Neural cell (in vitro differentiated cells): Measurements from ENCODE around the gene CAPN13. TPM values are rescaled to one million over a fixed set of nuclear protein-coding genes. Genes with fewer than 3 reads are reported as not detected.

ENCODE experiments used
- H2AFZ ChIP-seq: fragments of 200-600, 300-800 bp; sonication (generic), shearing (Covaris generic); 2 replicates; pipeline ENCODE4 v1.6.0; 2014; ENCODE audit warnings: low read depth, mild to moderate bottlenecking, antibody characterized with exemption, low read length, moderate library complexity
- H3F3A ChIP-seq: fragments of 200-600 bp; shearing (Covaris generic); 2 replicates; pipeline ENCODE4 v1.6.1; 2016; ENCODE audit warnings: mild to moderate bottlenecking, moderate library complexity, mixed read lengths, antibody characterized with exemption, low read length; ENCODE audit not compliant: insufficient read depth, poor library complexity, severe bottlenecking
- H3K27ac ChIP-seq: fragments of 200-600, 300-800 bp; sonication (generic), shearing (Covaris generic); 2 replicates; pipeline ENCODE4 v1.5.1; 2014; ENCODE audit warnings: mild to moderate bottlenecking, low read length, moderate library complexity
- H3K27me3 ChIP-seq: fragments of 300-800, 200-600 bp; sonication (generic), shearing (Covaris generic); 2 replicates; pipeline ENCODE4 v1.6.0; 2014; ENCODE audit warnings: mild to moderate bottlenecking, low read depth, low read length, moderate library complexity; ENCODE audit not compliant: insufficient read depth
- H3K36me3 ChIP-seq: fragments of 300-800, 200-600 bp; sonication (generic), shearing (Covaris generic); 2 replicates; pipeline ENCODE4 v1.5.1; 2014; ENCODE audit warnings: mild to moderate bottlenecking, antibody characterized with exemption, low read length, moderate library complexity; ENCODE audit not compliant: insufficient read depth
- H3K4me2 ChIP-seq: fragments of 300-800, 200-600 bp; sonication (generic), shearing (Covaris generic); 2 replicates; pipeline ENCODE4 v1.6.0; 2014; ENCODE audit warnings: mild to moderate bottlenecking, low read length
- H3K4me3 ChIP-seq: fragments of 300-800, 200-600 bp; sonication (generic), shearing (Covaris generic); 2 replicates; pipeline ENCODE4 v1.5.1; 2014; ENCODE audit warnings: mild to moderate bottlenecking, low read length, moderate library complexity
- H3K79me2 ChIP-seq: fragments of 200-600 bp; shearing (Covaris generic); replicated peaks from 2 replicates; pipeline ENCODE4 v1.6.0; 2014; ENCODE audit warnings: mild to moderate bottlenecking, low read length, moderate library complexity; ENCODE audit not compliant: insufficient read depth
- H3K9ac ChIP-seq: fragments of 300-800, 200-600 bp; sonication (generic), shearing (Covaris generic); 2 replicates; pipeline ENCODE4 v1.6.1; 2016; ENCODE audit warnings: mild to moderate bottlenecking, low read length, mixed read lengths
- H3K9me2 ChIP-seq: fragments of 200-600 bp; shearing (Covaris generic); 2 replicates; pipeline ENCODE4 v1.6.1; 2016; ENCODE audit warnings: mild to moderate bottlenecking, low read length, mixed read lengths; ENCODE audit not compliant: insufficient read depth
- H3K9me3 ChIP-seq: fragments of 200-600, 300-800 bp; sonication (generic), shearing (Covaris generic); 2 replicates; pipeline ENCODE4 v1.6.1; 2016; ENCODE audit warnings: mild to moderate bottlenecking, mixed run types, low read length, moderate library complexity, mixed read lengths
- H4K20me1 ChIP-seq: fragments of 200-600 bp; shearing (Covaris generic); 2 replicates; pipeline ENCODE4 v1.6.1; 2016; ENCODE audit warnings: mild to moderate bottlenecking, mixed run types; ENCODE audit not compliant: insufficient read depth
- EP300 ChIP-seq: fragments of 450-650 bp; conservative IDR thresholded peaks from 2 replicates; pipeline ENCODE4 v1.6.1; 2014; ENCODE audit warnings: antibody characterized with exemption, mild to moderate bottlenecking, moderate library complexity; ENCODE audit not compliant: poor library complexity, severe bottlenecking
- EZH2 ChIP-seq: fragments of 200-600, 300-800 bp; shearing (Covaris generic), sonication (generic); IDR thresholded peaks from 2 replicates; pipeline ENCODE4 v1.6.1; 2014; ENCODE audit warnings: antibody characterized with exemption, low read length, borderline replicate concordance, mild to moderate bottlenecking; ENCODE audit not compliant: insufficient read depth, poor library complexity, severe bottlenecking
- MXI1 ChIP-seq: fragments of 450-650 bp; conservative IDR thresholded peaks from 2 replicates; pipeline ENCODE4 v1.6.1; 2014; ENCODE audit warnings: antibody characterized with exemption, mild to moderate bottlenecking; ENCODE audit not compliant: poor library complexity, severe bottlenecking
- POLR2AphosphoS5 ChIP-seq: IDR thresholded peaks from 2 replicates; pipeline ENCODE4 v1.6.1; 2012
- RAD21 ChIP-seq: fragments of 450-650 bp; conservative IDR thresholded peaks from 2 replicates; pipeline ENCODE4 v1.6.1; 2014; ENCODE audit warnings: antibody characterized with exemption, mild to moderate bottlenecking, moderate library complexity
- SMC3 ChIP-seq: fragments of 450-650 bp; conservative IDR thresholded peaks from 2 replicates; pipeline ENCODE4 v1.6.1; 2014; ENCODE audit warnings: antibody characterized with exemption, mild to moderate bottlenecking, moderate library complexity; ENCODE audit not compliant: poor library complexity
- TAF1 ChIP-seq: IDR thresholded peaks from 2 replicates; pipeline ENCODE4 v1.6.1; 2012; ENCODE audit warnings: low read depth
- polyA plus RNA-seq: library from polyadenylated mRNA; depleted of rRNA; stranded (reverse); fragments of >200 nt; gene quantifications from 2 replicates; pipeline ENCODE4 v1.2.3, GENCODE V29; 2014
- TF ChIP-seq, protein P1 (sequence below): fragments of 450-650 bp; IDR thresholded peaks from 2 replicates; pipeline ENCODE4 v1.5.1; 2014; ENCODE audit warnings: antibody characterized with exemption, mild to moderate bottlenecking, moderate library complexity; ENCODE audit not compliant: poor library complexity, severe bottlenecking
- TF ChIP-seq, protein P2 (sequence below): IDR thresholded peaks from 2 replicates; pipeline ENCODE4 v1.6.1; 2012; ENCODE audit warnings: borderline replicate concordance

The CAPN13 gene
- polyA plus RNA-seq, 1 donor from 2014 or later = not detected

DNA sequence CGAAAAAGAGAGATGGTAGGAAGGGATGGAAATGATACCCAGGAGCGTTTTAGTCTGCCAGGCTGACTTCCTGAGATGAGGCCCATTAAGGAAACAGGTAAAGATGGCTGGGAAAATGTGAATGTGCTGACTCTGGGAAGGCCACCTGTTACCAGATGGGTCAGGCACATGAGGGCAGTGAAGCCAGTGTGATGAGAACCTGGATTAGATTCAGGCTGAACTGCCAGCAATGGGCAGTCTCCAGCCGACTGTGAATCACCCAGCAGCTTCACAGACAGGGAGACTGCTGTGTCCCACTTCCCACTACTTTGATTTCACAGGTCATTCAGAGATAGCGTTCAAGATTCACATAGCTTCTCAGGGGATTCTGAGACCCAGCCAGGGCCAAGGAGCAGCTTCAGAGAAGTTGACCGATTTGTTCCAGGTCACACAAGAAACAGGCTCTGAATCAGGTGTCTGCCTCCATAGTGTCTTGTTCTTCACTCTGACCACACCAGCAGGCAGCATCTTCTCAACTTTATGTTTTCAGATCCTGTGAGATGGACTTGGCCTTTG is 26.4 kb downstream of the CAPN13 start:
- no peak overlapping the region for H3K4me2 ChIP-seq
- no peaks in the 10 kb centered on the region for H3K27me3 ChIP-seq
- no peak overlapping the region for H2AFZ ChIP-seq
- H3K36me3 ChIP-seq = no peaks in the 10 kb centered on the region
- TF ChIP-seq, protein P1, sequence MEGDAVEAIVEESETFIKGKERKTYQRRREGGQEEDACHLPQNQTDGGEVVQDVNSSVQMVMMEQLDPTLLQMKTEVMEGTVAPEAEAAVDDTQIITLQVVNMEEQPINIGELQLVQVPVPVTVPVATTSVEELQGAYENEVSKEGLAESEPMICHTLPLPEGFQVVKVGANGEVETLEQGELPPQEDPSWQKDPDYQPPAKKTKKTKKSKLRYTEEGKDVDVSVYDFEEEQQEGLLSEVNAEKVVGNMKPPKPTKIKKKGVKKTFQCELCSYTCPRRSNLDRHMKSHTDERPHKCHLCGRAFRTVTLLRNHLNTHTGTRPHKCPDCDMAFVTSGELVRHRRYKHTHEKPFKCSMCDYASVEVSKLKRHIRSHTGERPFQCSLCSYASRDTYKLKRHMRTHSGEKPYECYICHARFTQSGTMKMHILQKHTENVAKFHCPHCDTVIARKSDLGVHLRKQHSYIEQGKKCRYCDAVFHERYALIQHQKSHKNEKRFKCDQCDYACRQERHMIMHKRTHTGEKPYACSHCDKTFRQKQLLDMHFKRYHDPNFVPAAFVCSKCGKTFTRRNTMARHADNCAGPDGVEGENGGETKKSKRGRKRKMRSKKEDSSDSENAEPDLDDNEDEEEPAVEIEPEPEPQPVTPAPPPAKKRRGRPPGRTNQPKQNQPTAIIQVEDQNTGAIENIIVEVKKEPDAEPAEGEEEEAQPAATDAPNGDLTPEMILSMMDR = no peak
- TF ChIP-seq, protein P2, sequence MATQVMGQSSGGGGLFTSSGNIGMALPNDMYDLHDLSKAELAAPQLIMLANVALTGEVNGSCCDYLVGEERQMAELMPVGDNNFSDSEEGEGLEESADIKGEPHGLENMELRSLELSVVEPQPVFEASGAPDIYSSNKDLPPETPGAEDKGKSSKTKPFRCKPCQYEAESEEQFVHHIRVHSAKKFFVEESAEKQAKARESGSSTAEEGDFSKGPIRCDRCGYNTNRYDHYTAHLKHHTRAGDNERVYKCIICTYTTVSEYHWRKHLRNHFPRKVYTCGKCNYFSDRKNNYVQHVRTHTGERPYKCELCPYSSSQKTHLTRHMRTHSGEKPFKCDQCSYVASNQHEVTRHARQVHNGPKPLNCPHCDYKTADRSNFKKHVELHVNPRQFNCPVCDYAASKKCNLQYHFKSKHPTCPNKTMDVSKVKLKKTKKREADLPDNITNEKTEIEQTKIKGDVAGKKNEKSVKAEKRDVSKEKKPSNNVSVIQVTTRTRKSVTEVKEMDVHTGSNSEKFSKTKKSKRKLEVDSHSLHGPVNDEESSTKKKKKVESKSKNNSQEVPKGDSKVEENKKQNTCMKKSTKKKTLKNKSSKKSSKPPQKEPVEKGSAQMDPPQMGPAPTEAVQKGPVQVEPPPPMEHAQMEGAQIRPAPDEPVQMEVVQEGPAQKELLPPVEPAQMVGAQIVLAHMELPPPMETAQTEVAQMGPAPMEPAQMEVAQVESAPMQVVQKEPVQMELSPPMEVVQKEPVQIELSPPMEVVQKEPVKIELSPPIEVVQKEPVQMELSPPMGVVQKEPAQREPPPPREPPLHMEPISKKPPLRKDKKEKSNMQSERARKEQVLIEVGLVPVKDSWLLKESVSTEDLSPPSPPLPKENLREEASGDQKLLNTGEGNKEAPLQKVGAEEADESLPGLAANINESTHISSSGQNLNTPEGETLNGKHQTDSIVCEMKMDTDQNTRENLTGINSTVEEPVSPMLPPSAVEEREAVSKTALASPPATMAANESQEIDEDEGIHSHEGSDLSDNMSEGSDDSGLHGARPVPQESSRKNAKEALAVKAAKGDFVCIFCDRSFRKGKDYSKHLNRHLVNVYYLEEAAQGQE = no peak
- TF ChIP-seq POLR2AphosphoS5 (no peak), RAD21 (no peak), EZH2 (no peak), MXI1 (no peak), SMC3 (no peak), EP300 (no peak), TAF1 (no peak)
- H3K27ac ChIP-seq = no peak overlapping the region
- no peaks in the 10 kb centered on the region for H3K9me3 ChIP-seq
- no peaks in the 10 kb centered on the region for H3F3A ChIP-seq
- no peaks in the 10 kb centered on the region for H4K20me1 ChIP-seq
- H3K79me2 ChIP-seq = no peaks in the 10 kb centered on the region
- H3K9me2 ChIP-seq = no peaks in the 10 kb centered on the region
- H3K4me3 ChIP-seq = no peak overlapping the region
- H3K9ac ChIP-seq = no peak overlapping the region

DNA sequence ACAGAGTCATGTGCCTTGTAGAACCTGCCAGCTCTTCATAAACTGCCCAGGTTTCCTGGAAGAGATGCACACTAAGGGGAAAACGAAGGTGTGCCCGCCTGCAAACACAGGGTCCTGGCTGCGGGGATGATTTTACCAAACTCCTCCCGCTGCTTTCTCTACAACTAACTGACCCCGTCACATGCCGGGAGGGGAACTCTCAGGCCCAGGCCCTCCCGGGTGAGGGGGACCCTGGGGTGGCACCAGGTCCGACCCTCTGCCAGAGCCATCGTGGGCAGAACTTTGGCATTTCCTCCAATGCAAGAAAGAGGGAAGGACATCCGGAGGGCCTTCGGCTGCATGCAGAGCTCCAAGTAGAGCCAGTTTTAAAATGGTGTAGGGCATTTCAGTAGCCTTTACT is 28.6 kb downstream of the CAPN13 start:
- Histone ChIP-seq H3K4me2 (no peak overlapping the region), H3K27ac (no peak overlapping the region), H3K27me3 (no peaks in the 10 kb centered on the region), H4K20me1 (no peaks in the 10 kb centered on the region), H3F3A (no peaks in the 10 kb centered on the region), H3K36me3 (no peaks in the 10 kb centered on the region), H3K4me3 (no peak overlapping the region), H3K79me2 (no peaks in the 10 kb centered on the region), H3K9me3 (no peaks in the 10 kb centered on the region), H2AFZ (no peak overlapping the region), H3K9me2 (no peaks in the 10 kb centered on the region), H3K9ac (no peak overlapping the region)
- no peak for TF ChIP-seq MXI1
- no peak for TF ChIP-seq SMC3
- TF ChIP-seq, protein P2 = no peak
- no peak for TF ChIP-seq TAF1
- TF ChIP-seq EP300 = no peak
- no peak for TF ChIP-seq POLR2AphosphoS5
- TF ChIP-seq RAD21 = no peak
- TF ChIP-seq, protein P1 = no peak
- no peak for TF ChIP-seq EZH2
